GM19023 (cell line): ENCODE results near the gene TLR7.

Experiments used
- ATAC-seq: cut with Tn5 transposase; IDR thresholded peaks from one replicate; pipeline ENCODE4 v1.9.1; 2021; ENCODE audit warnings: mild to moderate bottlenecking, moderate library complexity; ENCODE audit not compliant: unreplicated experiment

TLR7 gene

DNA sequence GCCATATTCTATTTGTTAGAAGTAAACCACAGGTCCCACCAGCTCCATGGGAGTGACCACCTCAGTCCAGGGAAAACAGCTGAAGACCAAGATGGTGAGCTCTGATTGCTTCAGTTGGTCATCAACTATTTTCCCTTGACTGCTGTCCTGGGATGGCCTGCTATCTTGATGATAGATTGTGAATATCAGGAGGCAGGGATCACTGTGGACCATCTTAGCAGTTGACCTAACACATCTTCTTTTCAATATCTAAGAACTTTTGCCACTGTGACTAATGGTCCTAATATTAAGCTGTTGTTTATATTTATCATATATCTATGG, 55.7 kb downstream of the TLR7 start:
- no peak for ATAC-seq

DNA sequence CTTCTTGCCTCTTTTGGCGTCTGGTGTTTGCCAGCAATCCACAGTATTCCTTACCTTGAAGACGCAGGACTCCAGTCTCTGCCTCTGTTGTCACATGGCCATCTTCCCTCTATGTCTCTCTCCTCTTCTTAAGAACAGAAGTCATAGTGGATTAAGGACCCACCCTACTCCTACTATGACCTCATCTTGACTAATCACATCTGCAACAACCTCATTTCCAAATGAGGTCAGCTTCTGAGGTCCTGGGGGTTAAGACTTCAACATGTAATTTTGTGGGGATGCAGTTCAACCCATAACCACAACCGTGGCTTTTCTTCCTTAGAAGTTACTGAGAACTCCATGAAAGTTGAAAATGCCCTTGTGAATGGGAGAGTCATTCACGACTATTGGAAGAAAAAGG, 62.8 kb downstream of the TLR7 start:
- no peak for ATAC-seq

DNA sequence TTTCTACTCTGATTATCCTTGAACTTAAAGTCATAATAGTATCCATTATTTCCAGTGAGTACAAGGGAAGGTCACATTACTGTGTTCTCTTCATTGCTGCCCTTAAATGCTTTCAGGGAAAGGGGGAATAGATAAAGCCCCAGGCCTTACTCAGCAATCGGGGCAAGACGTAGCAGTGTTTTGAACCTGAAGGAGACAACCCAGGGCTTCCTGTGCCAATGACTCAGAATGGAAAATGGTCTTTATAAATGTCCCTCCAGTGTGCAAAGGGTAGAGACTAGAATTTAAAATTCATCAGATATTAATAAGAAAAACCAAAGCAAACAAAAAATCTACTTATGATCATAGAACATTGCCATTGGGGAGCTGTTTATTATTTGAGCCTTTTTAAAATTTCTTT, 63.3 kb downstream of the TLR7 start:
- no peak for ATAC-seq

DNA sequence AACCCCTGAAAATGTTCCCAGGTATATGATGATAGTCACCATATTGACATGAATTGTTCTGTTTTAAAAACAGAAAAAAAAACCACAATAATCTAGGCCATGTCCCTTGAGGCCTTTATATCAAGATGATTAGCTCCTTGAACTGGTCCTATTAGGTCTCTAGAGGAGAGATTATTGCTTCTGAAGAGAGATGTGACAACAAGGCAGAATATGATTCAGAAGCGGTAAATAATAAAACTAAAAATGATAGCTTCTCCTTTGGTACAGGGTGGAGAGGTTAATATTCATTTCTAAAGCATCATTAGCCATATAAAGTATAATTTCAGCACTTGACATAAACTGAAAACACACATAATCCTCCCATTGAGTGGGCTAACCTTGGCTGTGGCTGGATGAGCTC, 65.4 kb downstream of the TLR7 start:
- no peak for ATAC-seq

DNA sequence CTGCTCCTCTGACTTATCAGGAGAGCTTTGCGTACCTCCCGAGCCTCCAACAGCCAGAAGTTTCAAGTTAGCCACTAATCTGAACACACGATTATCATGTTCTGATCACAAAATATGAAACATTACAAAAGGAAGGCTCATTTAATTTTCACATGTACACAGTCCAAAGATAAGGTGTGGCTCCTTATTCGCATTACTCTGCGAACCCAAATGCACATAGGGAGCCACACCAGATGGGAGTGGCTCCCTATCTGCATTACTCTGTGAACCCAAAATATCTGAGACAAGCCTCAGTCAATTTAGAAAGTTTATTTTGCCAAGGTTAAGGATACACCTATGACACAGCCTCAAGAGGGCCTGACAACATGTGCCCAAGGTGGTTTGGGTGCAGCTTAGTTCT, 68.0 kb downstream of the TLR7 start:
- ATAC-seq: no peak

DNA sequence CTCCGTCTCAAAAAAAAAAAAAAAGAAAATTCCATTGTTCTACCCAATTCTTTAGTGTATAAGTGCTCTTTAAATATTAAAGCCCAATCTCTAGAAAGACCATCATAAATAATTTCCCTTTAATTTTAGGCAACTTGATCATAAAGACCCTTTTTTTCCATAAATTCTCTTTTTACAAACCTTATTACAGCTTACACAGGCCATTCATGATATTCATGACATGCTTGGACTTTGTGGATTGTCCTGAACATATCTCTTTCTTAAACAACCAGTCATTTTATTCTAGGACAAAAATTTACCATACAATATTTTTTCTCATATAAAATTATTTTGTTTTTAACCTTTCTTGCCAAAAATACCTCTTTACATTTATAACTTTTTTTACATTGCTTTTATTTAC, 70.1 kb downstream of the TLR7 start:
- ATAC-seq: no peak
